SK-N-SH (cell line): ENCODE measurements around the gene CENPVL2.
"Not testable (repeated sequence)": the region's sequence is repeated elsewhere in the genome, so short reads cannot be mapped to it uniquely, and the experiment has no call there.

Source experiments
- EP300 ChIP-seq, 2 experiments: IDR thresholded peaks; 2 replicates each; pipeline versions ENCODE4 v1.4.0 to v1.6.1; 2012; ENCODE audit warnings: borderline replicate concordance in 1 of 2, low read depth in 1 of 2, low read length in 1 of 2
- FOXJ3 ChIP-seq: sonication (generic); formaldehyde crosslinking; IDR thresholded peaks from 2 replicates; pipeline ENCODE4 v1.5.1; 2020; ENCODE audit warnings: mild to moderate bottlenecking, missing genetic modification reagents
- GABPA ChIP-seq: IDR thresholded peaks from 2 replicates; pipeline ENCODE4 v1.4.0; 2012; ENCODE audit warnings: low read depth, mild to moderate bottlenecking
- MAX ChIP-seq: IDR thresholded peaks from 2 replicates; pipeline ENCODE4 v1.4.0; 2012; ENCODE audit warnings: low read depth
- MXI1 ChIP-seq: IDR thresholded peaks from 2 replicates; pipeline ENCODE4 v1.6.1; 2012; ENCODE audit warnings: mild to moderate bottlenecking, low read depth, low read length, improper control_type of control experiment
- POLR2AphosphoS5 ChIP-seq: IDR thresholded peaks from 2 replicates; pipeline ENCODE4 v1.6.1; 2012; ENCODE audit warnings: low read depth, low read length
- RAD21 ChIP-seq: IDR thresholded peaks from 2 replicates; pipeline ENCODE4 v1.6.1; 2012; ENCODE audit warnings: mild to moderate bottlenecking, low read length
- TF ChIP-seq, protein P1 (sequence below): fragments of 200-600 bp; sonication (generic); IDR thresholded peaks from 2 replicates; pipeline ENCODE4 v1.6.1; 2017; ENCODE audit warnings: antibody characterized with exemption, mild to moderate bottlenecking, moderate library complexity
- TF ChIP-seq, protein P2 (sequence below): IDR thresholded peaks from 2 replicates; pipeline ENCODE4 v1.4.0; 2012; ENCODE audit warnings: low read depth, borderline replicate concordance
- TF ChIP-seq, protein P3 (sequence below): fragments of 150-350 bp; IDR thresholded peaks from 2 replicates; pipeline ENCODE4 v1.6.1; 2017; ENCODE audit warnings: antibody characterized with exemption, low read length, low read depth, borderline replicate concordance

DNA sequence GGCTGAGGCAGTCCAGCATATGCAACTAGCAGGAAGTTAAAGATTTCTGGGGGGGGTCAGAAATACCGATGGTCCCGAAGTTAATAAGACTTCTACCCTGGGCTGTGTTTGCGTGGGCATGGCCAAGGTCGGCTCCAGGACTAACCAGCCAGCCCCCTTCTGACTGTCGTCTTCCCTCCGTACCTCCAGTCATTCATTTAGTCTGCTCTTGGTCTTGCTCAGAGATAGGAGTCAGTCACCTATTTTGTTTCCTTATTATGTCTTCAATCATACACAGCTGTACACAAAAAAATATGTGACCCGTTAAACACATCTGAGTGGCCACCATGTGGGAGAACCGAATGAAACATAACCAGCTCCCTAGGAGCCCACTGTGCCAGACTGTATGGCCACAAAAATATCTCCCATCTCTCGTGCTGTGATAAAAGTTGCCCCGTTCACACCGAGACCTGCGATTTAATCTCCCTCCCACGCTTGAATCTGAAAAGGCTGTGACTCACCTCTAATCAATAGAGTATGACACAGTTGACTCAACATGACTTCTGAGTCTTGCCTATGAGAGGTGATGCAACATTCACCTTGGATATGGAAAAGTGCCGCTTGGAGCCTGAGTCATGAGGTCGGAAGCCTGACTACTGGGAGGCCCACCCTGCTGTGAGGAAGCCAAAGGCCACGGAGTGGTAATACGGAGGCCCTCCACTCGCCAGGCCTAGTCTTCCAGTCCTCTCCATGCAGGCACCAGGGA is 2.8 kb downstream of the CENPVL2 start:
- TF ChIP-seq, protein P1, sequence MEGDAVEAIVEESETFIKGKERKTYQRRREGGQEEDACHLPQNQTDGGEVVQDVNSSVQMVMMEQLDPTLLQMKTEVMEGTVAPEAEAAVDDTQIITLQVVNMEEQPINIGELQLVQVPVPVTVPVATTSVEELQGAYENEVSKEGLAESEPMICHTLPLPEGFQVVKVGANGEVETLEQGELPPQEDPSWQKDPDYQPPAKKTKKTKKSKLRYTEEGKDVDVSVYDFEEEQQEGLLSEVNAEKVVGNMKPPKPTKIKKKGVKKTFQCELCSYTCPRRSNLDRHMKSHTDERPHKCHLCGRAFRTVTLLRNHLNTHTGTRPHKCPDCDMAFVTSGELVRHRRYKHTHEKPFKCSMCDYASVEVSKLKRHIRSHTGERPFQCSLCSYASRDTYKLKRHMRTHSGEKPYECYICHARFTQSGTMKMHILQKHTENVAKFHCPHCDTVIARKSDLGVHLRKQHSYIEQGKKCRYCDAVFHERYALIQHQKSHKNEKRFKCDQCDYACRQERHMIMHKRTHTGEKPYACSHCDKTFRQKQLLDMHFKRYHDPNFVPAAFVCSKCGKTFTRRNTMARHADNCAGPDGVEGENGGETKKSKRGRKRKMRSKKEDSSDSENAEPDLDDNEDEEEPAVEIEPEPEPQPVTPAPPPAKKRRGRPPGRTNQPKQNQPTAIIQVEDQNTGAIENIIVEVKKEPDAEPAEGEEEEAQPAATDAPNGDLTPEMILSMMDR = not testable (repeated sequence)
- TF ChIP-seq MXI1; GABPA; RAD21; EP300 (IDR thresholded peaks at IDR 0.05; ENCODE audit: borderline replicate concordance in 1 of 2, low read depth in 1 of 2, low read length in 1 of 2); FOXJ3; MAX; POLR2AphosphoS5: not testable (repeated sequence)
- TF ChIP-seq, protein P2, sequence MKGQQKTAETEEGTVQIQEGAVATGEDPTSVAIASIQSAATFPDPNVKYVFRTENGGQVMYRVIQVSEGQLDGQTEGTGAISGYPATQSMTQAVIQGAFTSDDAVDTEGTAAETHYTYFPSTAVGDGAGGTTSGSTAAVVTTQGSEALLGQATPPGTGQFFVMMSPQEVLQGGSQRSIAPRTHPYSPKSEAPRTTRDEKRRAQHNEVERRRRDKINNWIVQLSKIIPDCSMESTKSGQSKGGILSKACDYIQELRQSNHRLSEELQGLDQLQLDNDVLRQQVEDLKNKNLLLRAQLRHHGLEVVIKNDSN = not testable (repeated sequence)
- TF ChIP-seq, protein P3, sequence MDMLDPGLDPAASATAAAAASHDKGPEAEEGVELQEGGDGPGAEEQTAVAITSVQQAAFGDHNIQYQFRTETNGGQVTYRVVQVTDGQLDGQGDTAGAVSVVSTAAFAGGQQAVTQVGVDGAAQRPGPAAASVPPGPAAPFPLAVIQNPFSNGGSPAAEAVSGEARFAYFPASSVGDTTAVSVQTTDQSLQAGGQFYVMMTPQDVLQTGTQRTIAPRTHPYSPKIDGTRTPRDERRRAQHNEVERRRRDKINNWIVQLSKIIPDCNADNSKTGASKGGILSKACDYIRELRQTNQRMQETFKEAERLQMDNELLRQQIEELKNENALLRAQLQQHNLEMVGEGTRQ = not testable (repeated sequence)
